HG02759 (cell line): Measurements from ENCODE around the gene RASL10A.
A peak's percentile ranks its signal among the peaks of the same experiment; 100 is the strongest.

Source experiments
- ATAC-seq: cut with Tn5 transposase; IDR thresholded peaks from one replicate; pipeline ENCODE4 v1.9.1; 2021; ENCODE audit warnings: mild to moderate bottlenecking, moderate library complexity; ENCODE audit not compliant: unreplicated experiment

RASL10A gene

GRCh38 chr22:29270475-29271271, 44.8 kb downstream of the RASL10A start:
- ATAC-seq = no peak

GRCh38 chr22:29269731-29270474, 45.6 kb downstream of the RASL10A start:
- no peak for ATAC-seq

- ATAC-seq = no peak
These were observed 46.3 kb downstream of the RASL10A start for GRCh38 chr22:29269230-29269604.

GRCh38 chr22:29268511-29269229, 46.8 kb downstream of the RASL10A start:
- ATAC-seq = peak; percentile 38

GRCh38 chr22:29267858-29268510, 47.5 kb downstream of the RASL10A start, which contains the start of the genes EWSR1 and RHBDD3:
TSS of gene EWSR1 (plus strand) at chr22:29268268. CDS start at chr22:29268337, 69 bp downstream.
TSS of gene RHBDD3 (minus strand) at chr22:29267981. CDS start at chr22:29265626, 2,355 bp downstream.
- ATAC-seq = peak; percentile 77

GRCh38 chr22:29267462-29267857, 48.0 kb downstream of the RASL10A start:
- no peak for ATAC-seq

GRCh38 chr22:29266564-29267461, 48.7 kb downstream of the RASL10A start:
- ATAC-seq = no peak

- no peak for ATAC-seq
These were observed 49.6 kb downstream of the RASL10A start for GRCh38 chr22:29265929-29266328.

- no peak for ATAC-seq
These were observed 50.2 kb downstream of the RASL10A start for GRCh38 chr22:29265305-29265704.

GRCh38 chr22:29263791-29264276, 51.7 kb downstream of the RASL10A start:
- no peak for ATAC-seq
